Mucosa of gallbladder (tissue), 1 donor: ENCODE measurements around the gene TMEM151B. TPM values are rescaled to one million over a fixed set of nuclear protein-coding genes. Genes with fewer than 3 reads are reported as not detected.
"Not testable (repeated sequence)": the region's sequence is repeated elsewhere in the genome, so short reads cannot be mapped to it uniquely, and the experiment has no call there.

ENCODE experiments used
- DNase-seq: peaks from one replicate; pipeline ENCODE4 v3.0.0-alpha.2; 2020; ENCODE audit warnings: low spot score
- total RNA-seq: library from RNA; stranded (reverse); gene quantifications from one replicate; pipeline ENCODE4 v1.2.1, GENCODE V29; 2021
- donor health status: DM: no; HTN: no; CAD: no.

TMEM151B gene
- total RNA-seq, 1 donor from 2014 or later = 0.12 TPM

DNA sequence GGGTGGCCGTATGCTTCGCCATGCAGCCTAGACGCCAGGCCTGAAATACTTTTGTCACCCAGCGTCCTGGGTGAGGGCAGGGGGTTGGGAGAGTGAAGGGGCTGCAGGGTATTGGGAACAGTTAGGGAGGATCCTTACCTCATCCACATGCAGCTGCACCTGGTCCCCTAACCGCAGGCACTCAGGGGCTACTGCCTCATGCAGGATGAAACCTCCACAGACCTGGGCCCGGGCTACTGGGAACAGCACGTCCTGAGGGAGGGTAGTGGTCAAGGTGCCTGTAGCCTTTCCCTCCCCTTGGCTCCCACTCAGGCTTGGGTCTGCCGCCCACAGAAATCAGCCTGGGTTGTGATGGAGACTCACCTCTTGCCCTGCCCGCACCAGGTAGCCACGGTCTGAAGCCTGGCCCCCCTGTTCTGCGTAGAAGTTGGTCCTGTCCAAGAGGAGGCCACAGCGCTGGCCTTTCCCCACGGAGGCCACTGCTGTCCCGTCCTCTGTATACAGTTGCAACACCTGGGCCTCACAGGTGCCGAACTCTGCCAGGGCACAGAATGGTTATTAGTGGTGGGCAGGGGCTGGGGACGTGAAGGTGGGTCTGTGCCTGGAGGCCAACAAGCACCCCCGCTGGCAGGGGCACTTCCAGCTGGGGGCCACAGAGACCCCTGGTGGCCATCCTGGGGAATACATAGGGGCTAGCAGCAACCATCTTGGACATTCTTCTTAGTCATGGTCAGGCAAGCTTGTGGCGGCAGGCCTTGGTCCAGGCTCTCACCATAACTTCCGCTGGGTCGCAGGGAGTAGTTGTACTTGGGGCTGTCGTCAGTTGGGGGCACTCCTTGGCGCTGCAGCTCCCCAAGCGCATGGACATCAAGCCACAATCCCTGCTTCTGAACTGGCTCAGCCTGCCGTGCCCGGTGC lies 34.3 kb downstream of the TMEM151B start:
- no peak for DNase-seq

DNA sequence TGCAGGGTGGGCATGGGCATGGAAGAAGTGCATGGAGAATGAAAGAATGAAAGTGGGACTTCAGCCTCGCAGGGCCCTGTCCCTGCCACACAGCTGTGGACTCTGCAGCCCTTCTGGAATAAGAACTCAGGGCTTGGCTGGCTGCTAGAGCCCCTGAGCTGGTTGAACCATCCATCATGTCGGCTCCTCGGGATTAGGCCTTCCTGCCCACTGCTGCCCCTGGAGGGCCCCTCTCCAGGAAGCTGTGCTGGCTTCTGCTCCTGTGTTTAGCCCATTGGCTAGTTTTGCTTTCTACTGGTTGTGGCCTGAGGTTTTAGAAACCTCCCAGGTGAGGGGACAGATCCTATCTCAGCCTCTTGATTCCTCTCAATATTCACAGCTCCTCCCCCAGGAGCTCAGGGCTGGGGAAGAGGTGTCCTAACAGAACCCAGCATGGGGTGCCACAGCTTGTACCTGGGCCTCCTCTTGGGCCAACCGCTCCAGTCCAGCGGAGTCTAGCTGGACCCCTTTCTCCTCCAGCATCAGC lies 35.0 kb downstream of the TMEM151B start:
- DNase-seq = no peak

DNA sequence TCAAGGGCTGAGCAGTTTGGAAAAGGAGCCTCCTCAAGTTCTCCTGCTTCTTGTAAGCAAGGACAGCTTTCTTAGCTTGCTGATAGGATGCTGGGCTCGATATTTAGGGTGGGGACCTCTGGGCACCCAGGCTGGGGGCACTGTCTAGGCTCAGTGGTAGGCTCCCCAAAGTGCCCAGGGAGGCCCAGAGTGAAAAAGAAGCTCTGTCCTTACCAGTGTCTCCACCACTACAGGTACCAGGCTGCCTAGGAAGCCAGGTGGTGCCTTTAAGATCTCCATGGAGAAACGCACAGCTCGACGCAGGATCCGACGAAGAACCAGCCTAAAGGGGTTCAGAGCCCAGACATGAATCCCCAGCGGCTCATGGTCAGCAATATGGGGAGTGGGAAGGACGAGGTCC lies 36.5 kb downstream of the TMEM151B start:
- no peak for DNase-seq

- no peak for DNase-seq
Observed at GRCh38 chr6:44307217-44307616, 37.0 kb downstream of the TMEM151B start.

GRCh38 chr6:44309092-44309491 lies 38.8 kb downstream of the TMEM151B start:
- no peak for DNase-seq

DNA sequence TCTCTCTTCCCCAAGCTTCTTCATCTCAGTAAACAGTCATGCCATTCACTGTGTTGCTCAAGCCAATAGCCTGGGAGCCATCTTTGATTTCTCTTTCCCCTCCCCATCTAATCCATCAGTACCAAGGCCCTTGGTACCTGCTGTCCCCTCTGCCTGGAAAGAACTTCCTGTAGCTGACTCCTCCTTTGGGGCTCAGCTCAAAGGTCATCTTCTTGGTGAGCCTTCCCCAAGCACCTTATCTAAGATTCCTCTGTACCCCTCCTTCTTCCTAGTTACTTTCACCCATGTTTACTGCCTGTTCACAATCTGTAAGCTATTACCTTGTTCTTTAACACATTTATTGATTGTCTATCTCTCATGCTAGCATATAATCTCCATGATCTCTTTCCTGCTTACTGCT lies 39.4 kb downstream of the TMEM151B start:
- no peak for DNase-seq

DNA sequence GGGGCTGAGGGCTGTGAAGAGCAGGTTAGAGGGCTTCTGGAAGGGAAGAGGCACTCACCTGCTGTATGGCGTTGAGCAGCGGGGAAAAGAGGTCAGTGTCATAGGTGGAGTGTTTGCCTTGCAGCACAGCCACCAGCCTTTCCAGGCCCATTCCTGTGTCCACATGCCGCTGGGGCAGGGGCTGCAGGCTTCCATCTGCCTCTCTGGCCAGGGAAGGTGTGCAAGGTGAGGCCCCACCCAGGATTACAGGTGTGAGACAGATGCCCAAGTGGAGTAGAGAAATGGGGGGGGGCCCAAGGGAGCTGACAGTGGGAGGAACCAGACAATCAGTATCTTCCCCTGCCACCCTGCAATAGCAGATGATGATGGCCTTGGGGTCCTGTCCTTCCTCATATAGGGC lies 40.0 kb downstream of the TMEM151B start:
- DNase-seq = no peak

GRCh38 chr6:44311304-44311703 lies 41.1 kb downstream of the TMEM151B start:
- no peak for DNase-seq

GRCh38 chr6:44311767-44312166 lies 41.5 kb downstream of the TMEM151B start:
- DNase-seq = no peak

GRCh38 chr6:44312901-44313788 lies 42.9 kb downstream of the TMEM151B start, which contains the start of gene AARS2:
TSS of gene AARS2 (minus strand) at chr6:44313347. CDS start at chr6:44313323, 24 bp downstream.
- DNase-seq = peak; percentile 91

DNA sequence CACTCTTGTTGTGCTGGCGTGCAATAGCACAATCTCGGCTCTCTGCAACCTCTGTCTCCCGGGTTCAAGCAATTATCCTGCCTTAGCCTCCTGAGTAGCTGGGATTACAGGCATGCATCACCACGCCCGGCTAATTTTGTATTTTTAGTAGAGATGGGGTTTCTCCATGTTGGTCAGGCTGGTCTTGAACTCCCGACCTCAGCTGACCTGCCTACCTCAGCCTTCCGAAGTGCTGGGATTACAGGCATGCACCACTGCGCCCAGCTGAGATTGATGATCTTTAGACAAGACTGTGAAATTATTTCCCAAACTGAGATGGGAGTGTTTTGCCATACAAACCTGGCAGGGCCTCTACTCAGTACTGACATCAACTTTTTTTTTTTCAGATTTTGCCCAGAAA lies 44.4 kb downstream of the TMEM151B start:
- DNase-seq = not testable (repeated sequence)

DNA sequence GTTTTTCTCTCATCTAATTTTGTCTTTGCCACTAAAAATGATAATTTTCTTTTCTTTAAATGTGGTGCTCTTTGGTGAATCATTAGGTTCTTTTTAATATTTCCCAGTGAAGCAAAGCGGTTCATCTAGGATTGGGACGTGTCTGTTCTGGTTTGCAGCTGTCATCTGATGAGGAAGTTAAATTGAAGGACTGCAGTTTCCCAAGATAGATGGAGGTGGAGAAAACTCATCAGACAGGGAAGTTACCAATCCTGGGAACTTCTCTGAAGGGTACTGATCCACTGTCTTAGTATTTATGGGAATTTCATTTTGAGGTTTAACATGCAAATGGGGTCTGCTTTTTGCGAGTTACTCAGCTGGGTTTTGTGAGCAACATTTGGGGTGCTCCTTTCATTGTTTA lies 45.3 kb downstream of the TMEM151B start:
- DNase-seq = no peak

DNA sequence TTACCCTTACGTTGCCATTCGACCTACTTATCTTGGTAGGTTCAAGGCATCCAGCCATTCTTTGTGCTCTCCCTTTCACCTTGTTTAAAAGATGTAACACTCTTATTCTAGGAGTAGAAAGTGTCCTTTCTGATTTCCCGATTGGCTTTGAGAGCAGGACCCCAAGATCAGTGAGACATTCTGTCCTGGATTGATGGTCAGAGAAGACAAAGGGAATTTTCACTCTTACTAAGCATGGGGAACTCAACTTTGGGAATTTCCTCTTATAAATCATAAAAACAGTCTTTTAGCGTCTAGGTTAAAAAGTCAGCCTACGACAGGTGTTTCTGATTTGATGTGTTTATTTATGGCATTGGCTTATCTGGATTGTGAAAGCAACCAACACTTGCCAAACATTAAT lies 45.7 kb downstream of the TMEM151B start:
- DNase-seq = no peak

DNA sequence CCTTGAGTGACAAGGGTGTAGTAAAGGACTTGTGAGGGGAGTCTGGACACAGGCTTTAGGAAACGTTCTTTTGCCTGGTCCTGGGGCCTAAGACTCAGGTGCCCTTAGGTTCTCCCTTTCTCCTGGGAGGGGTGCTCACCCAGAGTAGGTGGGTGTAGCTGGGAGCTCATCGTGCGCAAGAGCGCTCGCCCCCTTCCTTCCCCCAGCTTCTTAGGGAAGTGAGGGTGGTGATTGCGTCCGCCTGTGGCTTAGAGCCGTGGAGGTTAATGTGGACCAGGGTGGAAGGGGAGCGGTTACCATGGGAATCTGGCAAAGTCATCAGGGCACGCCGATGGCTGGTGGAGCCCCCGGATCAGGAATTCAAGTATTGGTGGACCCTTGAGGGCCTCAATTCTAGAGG lies 46.2 kb downstream of the TMEM151B start:
- DNase-seq = no peak

DNA sequence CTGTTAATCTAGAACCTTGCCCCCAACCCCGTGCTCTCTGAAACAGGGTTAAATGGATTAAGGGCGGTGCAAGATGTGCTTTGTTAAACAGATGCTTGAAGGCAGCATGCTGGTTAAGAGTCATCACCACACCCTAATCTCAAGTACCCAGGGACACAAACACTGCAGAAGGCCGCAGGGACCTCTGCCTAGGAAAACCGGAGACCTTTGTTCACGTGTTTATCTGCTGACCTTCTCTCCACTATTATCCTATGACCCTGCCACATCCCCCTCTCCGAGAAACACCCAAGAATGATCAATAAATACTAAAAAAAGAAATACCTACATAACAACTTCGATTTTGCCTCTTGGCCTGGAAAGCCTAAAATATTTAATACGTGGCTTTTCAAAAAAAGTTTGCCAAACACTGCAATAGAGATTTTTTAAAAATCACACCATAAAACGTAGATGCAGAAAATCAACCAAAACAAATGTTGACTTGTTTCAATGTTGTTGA lies 46.9 kb downstream of the TMEM151B start:
- not testable (repeated sequence) for DNase-seq

DNA sequence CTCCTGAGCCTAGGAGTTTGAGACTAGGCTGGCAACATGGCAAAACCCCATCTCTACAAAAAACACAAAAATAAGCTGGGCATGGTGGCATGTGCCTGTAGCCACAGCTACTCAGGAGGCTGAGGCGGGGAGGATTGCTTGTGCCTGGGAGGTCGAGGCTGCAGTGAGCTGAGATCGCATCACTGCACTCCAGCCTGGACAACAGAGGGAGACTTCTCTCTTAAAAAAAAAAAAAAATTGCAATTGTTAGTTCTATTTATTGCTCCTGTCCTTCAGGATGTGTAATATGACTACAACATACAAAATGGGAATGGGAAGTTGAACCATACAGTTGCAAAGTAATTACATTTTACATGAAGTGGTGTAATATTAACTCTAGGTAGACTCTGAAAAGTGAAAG lies 51.0 kb downstream of the TMEM151B start:
- DNase-seq = no peak

DNA sequence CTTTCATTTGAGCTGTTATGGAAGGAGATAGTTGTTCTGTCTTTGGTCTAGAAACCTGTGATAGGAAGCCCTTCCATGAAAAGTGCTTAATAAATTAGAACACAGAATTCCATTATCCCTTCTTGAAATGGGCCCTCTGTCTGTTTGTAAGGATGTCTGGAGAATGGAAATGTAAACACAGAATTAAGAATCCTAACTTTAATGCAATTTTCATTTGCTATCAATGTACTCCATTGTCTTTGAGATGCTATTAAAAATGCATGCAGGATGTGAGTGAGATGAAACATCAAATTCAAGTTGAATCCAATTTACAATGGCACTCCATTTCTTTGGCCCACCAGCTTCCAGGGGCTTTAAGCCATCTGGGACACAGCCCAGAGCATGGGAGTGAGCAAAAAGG lies 56.8 kb downstream of the TMEM151B start:
- DNase-seq = no peak

DNA sequence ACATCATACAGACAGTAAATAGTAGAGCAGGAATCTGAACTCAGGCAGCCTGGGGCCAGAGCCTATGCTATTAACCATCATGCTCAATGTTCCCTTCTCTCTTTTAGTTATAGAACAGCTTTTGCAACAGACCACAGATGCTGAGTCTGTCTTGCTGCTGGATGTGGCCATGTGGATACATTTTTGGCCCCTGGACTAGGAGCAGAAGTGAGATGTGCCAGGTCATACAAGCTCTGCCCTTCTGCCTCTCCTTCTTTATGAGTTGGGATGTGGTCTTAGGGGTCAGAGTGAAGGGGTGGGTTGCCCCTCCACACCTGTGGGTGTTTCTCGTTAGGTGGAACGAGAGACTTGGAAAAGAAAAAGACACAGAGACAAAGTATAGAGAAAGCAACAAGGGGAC lies 57.5 kb downstream of the TMEM151B start:
- no peak for DNase-seq

- DNase-seq = not testable (repeated sequence)
Observed at GRCh38 chr6:44328203-44328602, 58.0 kb downstream of the TMEM151B start.

DNA sequence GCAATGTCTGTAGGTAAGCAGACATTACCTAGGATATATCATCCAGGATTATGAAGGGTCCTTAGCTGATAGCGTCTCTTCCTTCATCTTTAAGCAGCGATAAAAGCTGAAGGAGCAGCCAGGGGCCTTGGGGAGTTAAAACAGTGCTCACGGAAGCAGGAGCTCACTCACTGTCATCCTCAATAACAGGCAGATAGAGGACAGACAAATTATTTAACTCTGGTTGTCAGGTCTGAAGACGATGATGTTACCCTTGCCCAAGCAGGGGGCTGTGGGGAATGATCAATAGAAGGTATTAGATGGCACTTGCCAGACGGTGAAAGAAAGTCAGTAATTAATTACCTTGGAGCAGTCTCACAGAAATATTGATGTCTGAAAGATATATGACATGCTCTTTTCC lies 59.6 kb downstream of the TMEM151B start:
- DNase-seq = no peak

DNA sequence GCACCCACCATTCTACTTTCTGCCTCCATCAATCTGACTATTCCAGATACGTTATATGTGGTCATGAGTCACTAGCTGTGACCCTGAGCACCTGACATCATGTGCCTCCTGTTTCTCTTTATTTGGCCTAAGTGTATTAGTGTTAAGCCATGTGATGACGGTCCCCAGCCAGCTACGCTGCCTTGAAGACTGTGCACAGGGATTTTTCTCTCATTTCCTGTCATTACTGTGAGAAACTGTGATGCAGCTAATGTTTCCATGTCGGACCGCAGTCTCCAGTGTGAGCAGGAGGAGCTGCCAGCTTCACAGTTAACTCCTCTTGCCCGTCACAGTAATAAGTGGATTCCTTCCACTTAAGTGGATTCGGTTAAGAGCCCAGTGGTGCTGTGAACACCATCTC lies 62.3 kb downstream of the TMEM151B start:
- no peak for DNase-seq

DNA sequence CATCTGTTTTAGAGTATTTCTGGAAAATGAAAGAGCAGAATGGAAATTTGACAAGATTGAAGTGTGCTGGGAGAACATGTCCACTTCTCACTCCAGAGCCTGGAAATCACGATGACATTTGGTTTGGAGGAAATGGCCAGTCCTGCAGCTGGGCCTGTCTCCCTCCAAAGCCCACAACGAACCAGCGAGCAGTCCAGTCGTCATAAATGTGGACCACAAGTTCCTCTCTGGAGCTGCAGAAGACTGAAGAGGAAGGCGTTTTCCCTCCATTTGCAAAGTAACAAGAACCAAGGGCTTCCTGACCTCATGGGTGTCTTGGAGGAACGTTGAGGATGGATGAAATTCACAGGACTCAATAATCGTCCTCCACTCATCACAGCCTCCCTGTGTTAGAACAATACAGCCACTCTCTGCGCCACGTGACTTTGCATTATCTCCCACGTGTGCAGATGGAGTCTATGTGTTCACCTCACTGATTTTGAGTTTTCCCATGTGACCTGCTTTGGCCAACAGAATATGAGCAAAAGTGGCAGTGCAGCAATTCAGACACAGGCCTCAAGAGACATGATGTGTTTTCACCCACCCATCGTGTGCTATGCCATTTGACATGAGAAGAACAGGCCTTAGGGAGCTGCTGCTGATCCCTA lies 63.1 kb downstream of the TMEM151B start:
- no peak for DNase-seq
